Immature natural killer cell (primary cell): ENCODE results near the gene CDADC1. TPM values are rescaled to one million over a fixed set of nuclear protein-coding genes. Genes with fewer than 3 reads are reported as not detected.

Source experiments
- DNase-seq, 3 donors: peaks; one replicate each; pipeline ENCODE4 v3.0.0; 2022; ENCODE audit warnings: mixed read lengths in 1 of 3
- H3K27ac Mint-ChIP-seq, 6 donors: one replicate each; pipeline ENCODE4 v1.8.0; 2020; ENCODE audit warnings: mixed read lengths in 6 of 6, mild to moderate bottlenecking in 5 of 6, inconsistent platforms in 4 of 6, moderate library complexity in 3 of 6
- H3K27me3 Mint-ChIP-seq, 3 donors: one replicate each; pipeline ENCODE4 v1.8.0; 2020 to 2021; ENCODE audit warnings: low read depth in 3 of 3, mild to moderate bottlenecking in 3 of 3, mixed read lengths in 3 of 3, moderate library complexity in 3 of 3, inconsistent platforms in 1 of 3
- H3K36me3 Mint-ChIP-seq, 3 donors: one replicate each; pipeline ENCODE4 v1.8.0; 2020; ENCODE audit warnings: mixed read lengths in 3 of 3, inconsistent platforms in 2 of 3, mild to moderate bottlenecking in 2 of 3
- H3K4me1 Mint-ChIP-seq, 2 donors: one replicate each; pipeline ENCODE4 v1.8.0; 2020; ENCODE audit warnings: inconsistent platforms in 2 of 2, mild to moderate bottlenecking in 2 of 2, mixed read lengths in 2 of 2, moderate library complexity in 1 of 2
- H3K4me3 Mint-ChIP-seq, 5 donors: one replicate each; pipeline ENCODE4 v1.8.0; 2020; ENCODE audit warnings: mild to moderate bottlenecking in 5 of 5, mixed read lengths in 5 of 5, inconsistent platforms in 3 of 5, moderate library complexity in 3 of 5
- H3K9me3 Mint-ChIP-seq, 6 donors: one replicate each; pipeline ENCODE4 v1.8.0; 2020; ENCODE audit warnings: mild to moderate bottlenecking in 6 of 6, mixed read lengths in 6 of 6, inconsistent platforms in 4 of 6, moderate library complexity in 3 of 6
- polyA plus RNA-seq, 3 donors: library from polyadenylated mRNA; unstranded; fragments of 300-500 nt; fragmentation: Illumina TruSeq; gene quantifications; one replicate each; pipeline ENCODE4 v1.2.3, GENCODE V29; 2021

CDADC1 gene
- polyA plus RNA-seq, 3 donors from 2014 or later: 11.2 to 17.9 (median 13.0) TPM

GRCh38 chr13:49303533-49304252 lies 56.0 kb downstream of the CDADC1 start:
- Mint-ChIP-seq H3K4me1 (peaks cover 6 to 8% of the 10 kb centered on the region in 2 donors), H3K9me3 (no peaks in the 10 kb centered on the region), H3K27ac (no peak overlapping the region), H3K27me3 (peaks cover 0 to 5% (median 2%) of the 10 kb centered on the region in 3 donors), H3K36me3 (peaks cover 0 to 5% (median 4%) of the 10 kb centered on the region in 3 donors), H3K4me3 (peak overlapping the region in 1 of 5 donors; percentile 23)
- DNase-seq: no peak

- no peak for DNase-seq
- Mint-ChIP-seq H3K36me3 (peaks cover 0 to 5% (median 2%) of the 10 kb centered on the region in 3 donors), H3K27ac (no peak overlapping the region), H3K4me1 (peaks cover 6 to 8% of the 10 kb centered on the region in 2 donors), H3K4me3 (no peak overlapping the region), H3K9me3 (no peaks in the 10 kb centered on the region), H3K27me3 (peaks cover 0 to 5% (median 2%) of the 10 kb centered on the region in 3 donors)
Measured at GRCh38 chr13:49304356-49304755, 56.6 kb downstream of the CDADC1 start.

GRCh38 chr13:49304763-49305700 lies 57.3 kb downstream of the CDADC1 start:
- Mint-ChIP-seq H3K4me1 (peaks cover 6 to 8% of the 10 kb centered on the region in 2 donors), H3K27me3 (peaks cover 0 to 5% (median 2%) of the 10 kb centered on the region in 3 donors), H3K27ac (peak overlapping the region in 1 of 6 donors; percentile 35), H3K36me3 (peaks cover 0 to 9% (median 0%) of the 10 kb centered on the region in 3 donors), H3K9me3 (no peaks in the 10 kb centered on the region), H3K4me3 (no peak overlapping the region)
- DNase-seq: no peak

GRCh38 chr13:49305792-49306425 lies 58.2 kb downstream of the CDADC1 start:
- Mint-ChIP-seq H3K36me3 (peaks cover 0 to 14% (median 3%) of the 10 kb centered on the region in 3 donors), H3K27ac (no peak overlapping the region), H3K4me3 (no peak overlapping the region), H3K9me3 (no peaks in the 10 kb centered on the region), H3K4me1 (peaks cover 6% of the 10 kb centered on the region in 2 donors), H3K27me3 (peaks cover 0 to 3% (median 2%) of the 10 kb centered on the region in 3 donors)
- no peak for DNase-seq

GRCh38 chr13:49307365-49307764 lies 59.6 kb downstream of the CDADC1 start:
- peaks cover 0 to 3% (median 0%) of the 10 kb centered on the region in 3 donors for H3K27me3 Mint-ChIP-seq
- H3K4me3 Mint-ChIP-seq: no peak overlapping the region
- H3K36me3 Mint-ChIP-seq: peaks cover 0 to 14% (median 4%) of the 10 kb centered on the region in 3 donors

GRCh38 chr13:49308097-49308875 lies 60.6 kb downstream of the CDADC1 start:
- no peak for DNase-seq
- Mint-ChIP-seq H3K36me3 (peaks cover 0 to 14% (median 4%) of the 10 kb centered on the region in 3 donors), H3K4me1 (no peaks in the 10 kb centered on the region), H3K27me3 (peaks cover 0 to 1% (median 0%) of the 10 kb centered on the region in 3 donors), H3K4me3 (no peak overlapping the region), H3K27ac (no peak overlapping the region), H3K9me3 (no peaks in the 10 kb centered on the region)

More at GRCh38 chr13:49307365-49307764, 59.6 kb downstream of the CDADC1 start:
- peaks cover 0 to 2% of the 10 kb centered on the region in 2 donors for H3K4me1 Mint-ChIP-seq
- H3K27ac Mint-ChIP-seq: no peak overlapping the region
- DNase-seq: no peak
- H3K9me3 Mint-ChIP-seq: no peaks in the 10 kb centered on the region

GRCh38 chr13:49308921-49309408 lies 61.2 kb downstream of the CDADC1 start:
- peaks cover 0 to 1% (median 0%) of the 10 kb centered on the region in 3 donors for H3K27me3 Mint-ChIP-seq
- H3K9me3 Mint-ChIP-seq: no peaks in the 10 kb centered on the region
- no peak overlapping the region for H3K27ac Mint-ChIP-seq
- H3K4me1 Mint-ChIP-seq: no peaks in the 10 kb centered on the region
- H3K4me3 Mint-ChIP-seq: no peak overlapping the region
- H3K36me3 Mint-ChIP-seq: peaks cover 0 to 14% (median 4%) of the 10 kb centered on the region in 3 donors
- DNase-seq: no peak

- no peak overlapping the region for H3K4me3 Mint-ChIP-seq
- DNase-seq: no peak
- H3K27ac Mint-ChIP-seq: no peak overlapping the region
- H3K36me3 Mint-ChIP-seq: peaks cover 0 to 15% (median 5%) of the 10 kb centered on the region in 3 donors
- peaks cover 0 to 1% (median 0%) of the 10 kb centered on the region in 3 donors for H3K27me3 Mint-ChIP-seq
- H3K4me1 Mint-ChIP-seq: no peaks in the 10 kb centered on the region
- H3K9me3 Mint-ChIP-seq: no peaks in the 10 kb centered on the region
Measured at GRCh38 chr13:49310251-49310650, 62.5 kb downstream of the CDADC1 start.

GRCh38 chr13:49311816-49312215 lies 64.1 kb downstream of the CDADC1 start:
- Mint-ChIP-seq H3K27me3 (peaks cover 0 to 1% (median 0%) of the 10 kb centered on the region in 3 donors), H3K4me3 (no peak overlapping the region), H3K9me3 (no peaks in the 10 kb centered on the region), H3K4me1 (no peaks in the 10 kb centered on the region), H3K36me3 (peaks cover 0 to 20% (median 7%) of the 10 kb centered on the region in 3 donors), H3K27ac (no peak overlapping the region)
- no peak for DNase-seq

- DNase-seq: no peak
- no peaks in the 10 kb centered on the region for H3K4me1 Mint-ChIP-seq
- no peaks in the 10 kb centered on the region for H3K9me3 Mint-ChIP-seq
- no peak overlapping the region for H3K27ac Mint-ChIP-seq
- peaks cover 0 to 23% (median 7%) of the 10 kb centered on the region in 3 donors for H3K36me3 Mint-ChIP-seq
- peaks cover 0 to 1% (median 0%) of the 10 kb centered on the region in 3 donors for H3K27me3 Mint-ChIP-seq
- H3K4me3 Mint-ChIP-seq: no peak overlapping the region
Measured at GRCh38 chr13:49314344-49314882, 66.7 kb downstream of the CDADC1 start.

- H3K9me3 Mint-ChIP-seq: no peaks in the 10 kb centered on the region
- no peak for DNase-seq
- no peak overlapping the region for H3K27ac Mint-ChIP-seq
- no peak overlapping the region for H3K4me3 Mint-ChIP-seq
- peaks cover 0 to 1% (median 0%) of the 10 kb centered on the region in 3 donors for H3K27me3 Mint-ChIP-seq
- no peaks in the 10 kb centered on the region for H3K4me1 Mint-ChIP-seq
- H3K36me3 Mint-ChIP-seq: peaks cover 0 to 18% (median 7%) of the 10 kb centered on the region in 3 donors
Measured at GRCh38 chr13:49315036-49315565, 67.4 kb downstream of the CDADC1 start.

GRCh38 chr13:49315756-49316482 lies 68.2 kb downstream of the CDADC1 start:
- Mint-ChIP-seq H3K4me1 (peaks cover 0 to 5% of the 10 kb centered on the region in 2 donors), H3K36me3 (peaks cover 0 to 14% (median 4%) of the 10 kb centered on the region in 3 donors), H3K27me3 (peaks cover 0 to 1% (median 0%) of the 10 kb centered on the region in 3 donors), H3K9me3 (no peaks in the 10 kb centered on the region), H3K27ac (no peak overlapping the region), H3K4me3 (no peak overlapping the region)
- DNase-seq: no peak
